GM21360 (cell line): Measurements from ENCODE around the gene KIAA0513.
"Not testable (repeated sequence)": the region's sequence is repeated elsewhere in the genome, so short reads cannot be mapped to it uniquely, and the experiment has no call there.

Experiments used
- ATAC-seq: cut with Tn5 transposase; IDR thresholded peaks from one replicate; pipeline ENCODE4 v1.9.1; 2021; ENCODE audit warnings: mild to moderate bottlenecking, moderate library complexity; ENCODE audit not compliant: unreplicated experiment

KIAA0513 gene

GRCh38 chr16:85028685-85029407 is 1.3 kb downstream of the KIAA0513 start:
- ATAC-seq: no peak

DNA sequence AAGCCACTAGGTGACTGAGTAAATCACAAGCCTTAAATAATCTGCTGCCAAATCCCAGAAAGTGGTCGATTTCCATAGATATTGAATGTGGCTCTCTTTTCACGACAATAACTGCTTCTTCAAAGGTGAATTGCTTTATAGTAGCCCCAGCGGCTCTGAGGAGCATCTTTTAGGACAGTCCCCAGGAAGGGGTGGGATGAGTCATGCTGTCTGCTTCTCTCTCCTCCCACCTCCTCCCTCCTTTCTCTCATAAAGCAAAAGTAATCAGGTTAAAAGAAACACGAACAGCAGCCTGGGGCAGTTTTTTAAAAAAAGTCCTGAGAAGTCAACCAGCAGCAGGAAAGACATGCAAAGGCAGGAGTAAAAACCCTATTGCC is 1.8 kb downstream of the KIAA0513 start:
- no peak for ATAC-seq

DNA sequence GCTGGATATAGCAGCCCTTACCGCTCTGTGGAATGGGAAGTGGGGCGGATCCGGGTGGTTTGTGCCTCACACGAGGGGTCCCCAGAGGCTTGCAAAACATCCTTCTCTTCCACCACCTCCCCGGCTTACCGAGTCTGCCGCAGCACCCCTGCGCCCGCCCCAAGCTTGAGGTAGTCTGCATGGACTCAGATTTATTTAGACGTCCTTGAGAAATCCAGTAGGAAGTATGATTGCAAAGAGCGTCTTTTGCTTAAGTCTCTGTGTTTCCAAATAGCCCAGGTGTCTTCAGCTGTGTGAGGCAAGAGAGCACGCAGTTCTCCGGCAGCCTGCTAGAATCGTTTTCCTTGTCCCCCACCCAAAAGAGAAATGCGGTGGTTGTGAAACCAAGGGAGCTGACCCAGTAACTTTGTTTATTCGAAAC is 2.4 kb downstream of the KIAA0513 start:
- no peak for ATAC-seq

GRCh38 chr16:85031451-85031850 is 3.9 kb downstream of the KIAA0513 start:
- no peak for ATAC-seq

- not testable (repeated sequence) for ATAC-seq
Measured at GRCh38 chr16:85032187-85032586, 4.6 kb downstream of the KIAA0513 start.

GRCh38 chr16:85033171-85033570 is 5.6 kb downstream of the KIAA0513 start:
- no peak for ATAC-seq

- ATAC-seq: no peak
Measured at GRCh38 chr16:85034591-85035433, 7.2 kb downstream of the KIAA0513 start.

- ATAC-seq: no peak
Measured at GRCh38 chr16:85036236-85037049, 8.8 kb downstream of the KIAA0513 start.

DNA sequence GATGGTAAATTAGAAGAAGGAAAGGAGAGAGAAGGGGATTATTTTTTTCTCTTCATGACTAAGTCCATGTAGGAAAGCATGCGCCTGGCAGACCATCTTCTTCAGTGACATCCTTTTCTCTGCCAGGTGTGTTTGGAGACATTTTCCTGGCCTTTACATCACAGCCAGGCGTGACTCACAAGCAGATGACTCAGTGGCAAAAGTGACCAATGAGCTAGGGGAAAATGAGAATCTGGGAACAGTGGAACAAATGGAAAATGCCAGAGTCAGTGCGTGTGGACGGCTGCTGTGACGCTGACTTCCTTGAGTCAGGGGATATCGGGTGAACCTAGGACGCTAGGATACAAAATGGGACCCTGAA is 9.4 kb downstream of the KIAA0513 start:
- no peak for ATAC-seq

- no peak for ATAC-seq
Measured at GRCh38 chr16:85037721-85038120, 10.1 kb downstream of the KIAA0513 start.

DNA sequence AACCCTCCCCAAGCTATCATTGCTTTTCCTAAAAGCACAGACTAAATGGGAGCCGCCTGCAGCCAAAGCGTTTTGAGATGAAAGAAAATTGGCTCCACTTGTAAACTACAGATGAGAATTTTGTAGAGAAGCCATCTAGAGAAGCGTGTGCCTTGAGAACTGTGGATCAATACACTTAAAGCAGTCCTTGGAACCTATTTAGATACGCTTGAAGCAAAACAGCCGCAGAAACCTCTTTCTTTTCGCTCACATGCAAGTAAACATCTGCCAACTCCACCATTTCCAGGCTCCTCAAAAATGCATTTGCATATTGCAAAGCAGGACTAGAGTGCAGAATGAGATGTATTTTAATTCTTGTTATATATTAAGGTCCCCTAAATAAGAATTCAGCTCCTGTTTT is 13.1 kb downstream of the KIAA0513 start:
- ATAC-seq: no peak

GRCh38 chr16:85041219-85042166 is 13.9 kb downstream of the KIAA0513 start:
- no peak for ATAC-seq

- no peak for ATAC-seq
Measured at GRCh38 chr16:85042167-85042526, 14.6 kb downstream of the KIAA0513 start.

- ATAC-seq: no peak
Measured at GRCh38 chr16:85042606-85043005, 15.0 kb downstream of the KIAA0513 start.

DNA sequence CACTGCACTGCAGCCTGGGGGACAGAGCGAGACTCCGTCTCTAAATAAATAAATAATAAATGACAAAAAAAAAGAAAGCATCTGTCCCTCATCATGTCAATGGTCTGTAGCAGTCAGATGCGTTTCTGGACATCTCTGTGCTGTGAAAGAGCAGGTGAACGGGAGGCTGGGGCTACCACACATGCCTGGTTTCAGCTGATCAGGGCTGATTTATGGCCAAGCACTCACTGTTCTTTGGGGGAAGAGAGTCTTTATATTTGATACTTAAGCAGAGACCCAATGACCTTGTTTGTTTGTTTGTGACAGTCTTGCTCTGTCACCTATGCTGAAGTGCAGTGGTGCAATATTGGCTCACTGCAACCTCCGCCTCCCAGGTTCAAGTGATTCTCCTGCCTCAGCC is 17.5 kb downstream of the KIAA0513 start:
- ATAC-seq: no peak

DNA sequence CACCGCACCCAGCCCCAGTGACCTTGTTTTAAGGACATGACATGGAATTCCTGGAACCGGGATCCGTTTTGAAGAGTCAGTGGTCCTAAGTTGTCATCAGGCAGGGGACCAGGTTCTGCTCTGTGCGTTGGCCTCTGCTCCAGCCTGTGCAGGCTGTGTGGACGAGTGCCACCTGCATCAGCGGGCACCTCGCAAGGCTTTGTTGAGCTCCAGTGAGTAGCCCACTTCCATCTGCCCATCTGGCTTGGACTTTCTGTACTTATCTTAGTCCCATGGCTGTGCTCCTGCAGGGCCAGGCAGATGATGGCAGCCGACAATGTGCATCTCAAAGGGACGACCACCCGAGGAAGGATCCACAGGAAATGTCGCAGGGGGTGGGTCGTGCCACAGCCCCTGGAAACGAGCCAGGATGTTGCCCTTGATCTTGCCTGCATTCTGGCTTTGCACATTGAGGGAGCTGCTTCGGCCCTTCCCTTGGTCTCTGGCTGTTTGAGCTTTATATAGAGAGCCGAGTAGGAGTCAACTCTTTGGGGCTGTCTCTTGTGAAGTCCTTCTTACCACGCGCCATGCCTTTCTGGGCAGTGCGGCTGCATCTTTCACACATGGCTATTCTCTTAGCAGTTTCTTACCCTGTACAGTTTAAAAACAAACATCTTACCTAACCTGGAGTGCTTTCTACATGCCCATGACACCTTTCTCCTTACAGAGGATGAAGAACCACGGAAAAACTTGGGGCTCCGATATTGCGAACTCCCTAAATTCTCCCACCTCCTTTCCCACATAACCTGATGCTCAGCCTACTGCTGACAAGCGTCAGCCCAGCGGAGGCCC is 18.3 kb downstream of the KIAA0513 start:
- ATAC-seq: no peak

DNA sequence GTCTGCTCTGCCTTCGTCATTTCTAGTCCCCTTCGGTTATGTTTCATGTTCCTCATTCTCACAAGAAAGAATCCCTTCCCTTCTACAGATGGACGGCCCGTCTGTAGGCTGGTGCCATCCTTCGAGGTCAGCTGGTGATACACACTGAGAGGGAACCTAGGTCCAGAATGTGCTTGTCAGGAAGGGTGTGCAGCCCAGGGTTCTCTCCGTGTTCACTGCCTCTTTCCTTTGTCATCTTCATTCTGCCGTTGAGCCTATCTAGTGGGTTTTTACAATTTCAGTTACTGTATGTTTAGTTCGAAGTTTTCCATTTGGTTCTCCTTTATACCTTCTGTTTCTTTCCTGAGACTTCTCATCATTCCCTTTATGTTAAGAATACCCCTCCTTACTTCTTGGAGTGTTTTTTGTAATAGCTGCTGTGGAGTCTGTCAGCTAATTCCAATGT is 18.9 kb downstream of the KIAA0513 start:
- ATAC-seq: no peak

DNA sequence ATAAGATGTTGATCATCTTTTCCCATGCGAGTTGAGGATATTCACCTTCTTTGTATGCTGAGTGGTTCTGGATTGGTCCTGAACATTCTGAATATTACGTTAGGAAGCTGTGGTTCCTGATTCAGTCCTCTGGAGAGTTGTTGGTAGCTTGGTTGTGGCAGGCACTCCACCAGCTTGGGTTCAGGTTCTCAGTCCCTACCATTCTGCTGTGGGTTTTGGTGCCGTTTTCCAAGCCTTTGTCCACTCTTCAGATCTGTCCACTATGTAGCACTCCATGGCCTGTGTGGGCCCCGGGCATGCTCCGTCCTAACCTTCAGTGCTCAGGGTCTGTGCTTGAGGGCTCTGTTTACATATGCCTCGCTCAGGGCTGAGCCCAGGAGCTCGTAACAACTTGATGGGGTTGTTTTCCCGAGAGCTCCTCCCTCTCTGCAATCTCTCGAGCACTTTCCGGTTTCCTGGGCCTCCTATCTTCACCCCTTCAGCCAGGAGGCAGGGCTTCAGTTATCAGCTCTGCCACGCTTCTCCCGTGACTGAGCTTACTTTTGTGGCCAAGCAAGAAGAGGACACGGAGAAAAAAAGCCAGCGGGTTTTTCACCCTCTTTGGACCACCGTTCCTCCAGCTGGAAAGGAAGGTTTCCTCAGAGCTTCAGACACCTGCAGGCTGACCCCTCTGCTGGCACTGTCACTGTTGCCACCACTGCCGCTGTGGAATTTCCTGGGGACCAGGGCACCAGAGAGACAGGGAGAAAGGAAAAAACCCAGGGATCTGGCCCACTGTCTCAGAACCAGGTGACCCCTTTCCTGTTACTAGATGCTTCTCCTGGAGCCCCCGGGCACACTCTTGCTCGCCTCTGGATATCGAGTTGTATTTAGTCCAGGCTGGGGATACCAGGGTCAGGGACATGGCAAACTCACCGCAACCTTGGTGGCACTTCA is 19.6 kb downstream of the KIAA0513 start:
- no peak for ATAC-seq
